Measurements from ENCODE around the gene S100Z.

DNA sequence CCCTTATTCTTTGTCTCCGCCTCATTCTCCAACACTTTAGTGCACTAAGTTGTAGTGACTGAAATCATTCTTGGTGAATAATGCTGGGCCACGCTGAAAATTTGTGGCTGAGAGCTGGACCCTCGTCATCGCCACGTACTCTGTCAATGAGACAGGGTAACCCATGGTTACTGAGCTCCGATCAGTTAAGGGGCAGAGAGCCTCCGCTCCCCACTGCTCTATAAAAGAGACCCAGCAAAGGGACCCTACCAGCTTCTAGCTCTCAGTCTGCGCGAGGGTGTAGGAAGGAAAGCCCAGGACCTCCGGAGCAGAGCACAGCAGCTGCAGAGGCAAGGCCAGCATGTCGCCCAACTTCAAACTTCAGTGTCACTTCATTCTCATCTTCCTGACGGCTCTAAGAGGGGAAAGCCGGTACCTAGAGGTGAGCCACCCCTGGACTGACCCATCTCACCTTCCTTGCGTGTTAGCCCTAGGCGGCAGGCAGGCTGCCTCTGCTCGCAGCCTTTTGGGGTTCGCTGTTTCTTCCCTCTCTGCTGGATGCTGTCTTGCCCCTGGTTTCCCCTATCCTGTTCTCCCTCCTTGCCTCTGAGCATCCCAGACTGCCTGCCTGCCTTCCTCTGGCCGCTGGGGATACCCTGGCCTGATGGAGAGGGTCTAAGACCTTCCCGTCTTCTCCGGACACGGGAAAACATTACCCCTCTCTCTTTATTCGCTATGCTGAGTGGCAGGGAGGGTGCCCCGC, 103.2 kb downstream of the S100Z start, which contains the start of gene CRHBP:
- TF ChIP-seq POLR2A (IDR thresholded peaks at IDR 0.05): no peak
- TF ChIP-seq, protein P1, sequence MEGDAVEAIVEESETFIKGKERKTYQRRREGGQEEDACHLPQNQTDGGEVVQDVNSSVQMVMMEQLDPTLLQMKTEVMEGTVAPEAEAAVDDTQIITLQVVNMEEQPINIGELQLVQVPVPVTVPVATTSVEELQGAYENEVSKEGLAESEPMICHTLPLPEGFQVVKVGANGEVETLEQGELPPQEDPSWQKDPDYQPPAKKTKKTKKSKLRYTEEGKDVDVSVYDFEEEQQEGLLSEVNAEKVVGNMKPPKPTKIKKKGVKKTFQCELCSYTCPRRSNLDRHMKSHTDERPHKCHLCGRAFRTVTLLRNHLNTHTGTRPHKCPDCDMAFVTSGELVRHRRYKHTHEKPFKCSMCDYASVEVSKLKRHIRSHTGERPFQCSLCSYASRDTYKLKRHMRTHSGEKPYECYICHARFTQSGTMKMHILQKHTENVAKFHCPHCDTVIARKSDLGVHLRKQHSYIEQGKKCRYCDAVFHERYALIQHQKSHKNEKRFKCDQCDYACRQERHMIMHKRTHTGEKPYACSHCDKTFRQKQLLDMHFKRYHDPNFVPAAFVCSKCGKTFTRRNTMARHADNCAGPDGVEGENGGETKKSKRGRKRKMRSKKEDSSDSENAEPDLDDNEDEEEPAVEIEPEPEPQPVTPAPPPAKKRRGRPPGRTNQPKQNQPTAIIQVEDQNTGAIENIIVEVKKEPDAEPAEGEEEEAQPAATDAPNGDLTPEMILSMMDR (IDR thresholded peaks at IDR 0.05): no peak
